T-cell (primary cell): Measurements from ENCODE around the gene NDST4. TPM values are rescaled to one million over a fixed set of nuclear protein-coding genes. Genes with fewer than 3 reads are reported as not detected.

Source experiments
- ATAC-seq, 4 experiments: fragments of 200-7000 bp in 3 of 4; fragments of 150-1000 bp in 1 of 4; cut with Tn5 transposase; replicated peaks in 1 of 4; 1 replicate in 3 of 4; 2 replicates in 1 of 4; pipeline ENCODE4 v1.10.0; 2021; ENCODE audit warnings: moderate library complexity in 3 of 4, mild to moderate bottlenecking in 2 of 4, moderate number of reproducible peaks in 1 of 4
- CTCF ChIA-PET, 2 donors: fragments of 300-600 bp; sonication (Branson Sonifier 250); formaldehyde crosslinking; loops; one replicate each; lab custom pipeline; 2022; ENCODE audit warnings: antibody characterized with exemption in 2 of 2; lab: Charles Lee
- POLR2A ChIA-PET, 2 donors: fragments of 300-600 bp; sonication (Branson Sonifier 250); formaldehyde crosslinking; loops; one replicate each; lab custom pipeline; 2022; ENCODE audit warnings: antibody characterized with exemption in 2 of 2; lab: Charles Lee
- DNase-seq, 35 experiments: peaks; one replicate each; pipeline versions ENCODE4 v3.0.0 to v3.0.0-alpha.2; 2013 to 2023
- H3K27ac ChIP-seq: one replicate; pipeline ENCODE4 v1.5.1; 2013; ENCODE audit warnings: low read length
- H3K27me3 ChIP-seq, 2 experiments: replicated peaks in 1 of 2; 1 replicate in 1 of 2; 2 replicates in 1 of 2; pipeline versions ENCODE4 v1.6.1 to v1.7.0; 2013; ENCODE audit warnings: low read length in 1 of 2, mixed read lengths in 1 of 2; ENCODE audit not compliant: control insufficient read depth in 2 of 2, insufficient read depth in 2 of 2; ENCODE audit errors: extremely low read depth in 1 of 2
- H3K36me3 ChIP-seq, 2 donors: 1 replicate in 1 of 2; 2 replicates in 1 of 2; pipeline versions ENCODE4 v1.6.1 to v1.7.0; 2013; ENCODE audit warnings: low read length in 1 of 2; ENCODE audit not compliant: control insufficient read depth in 2 of 2, insufficient read depth in 1 of 2; ENCODE audit errors: extremely low read depth in 1 of 2
- H3K4me1 ChIP-seq, 2 experiments: 1 replicate in 1 of 2; 2 replicates in 1 of 2; pipeline versions ENCODE4 v1.6.1 to v1.7.0; 2013; ENCODE audit warnings: low read length in 2 of 2, mixed read lengths in 1 of 2; ENCODE audit not compliant: insufficient read depth in 2 of 2, control insufficient read depth in 1 of 2; ENCODE audit errors: extremely low read depth in 1 of 2
- H3K4me3 ChIP-seq, 2 donors: 1 replicate in 1 of 2; 2 replicates in 1 of 2; pipeline versions ENCODE4 v1.5.1 to v1.7.0; 2013; ENCODE audit warnings: mild to moderate bottlenecking in 2 of 2, low read length in 1 of 2, moderate library complexity in 1 of 2; ENCODE audit not compliant: control insufficient read depth in 1 of 2; ENCODE audit errors: extremely low read depth in 1 of 2
- H3K9me3 ChIP-seq: 2 replicates; pipeline ENCODE4 v1.7.0; 2013
- H3K27ac Mint-ChIP-seq, 2 donors: one replicate each; pipeline ENCODE4 v1.8.0; 2020 to 2021; ENCODE audit warnings: mild to moderate bottlenecking in 2 of 2, mixed read lengths in 2 of 2
- H3K27me3 Mint-ChIP-seq, 2 donors: one replicate each; pipeline ENCODE4 v1.8.0; 2021 to 2022; ENCODE audit warnings: mixed read lengths in 2 of 2
- H3K36me3 Mint-ChIP-seq: one replicate; pipeline ENCODE4 v1.8.0; 2021; ENCODE audit warnings: mixed read lengths
- H3K4me1 Mint-ChIP-seq, 3 donors: one replicate each; pipeline ENCODE4 v1.8.0; 2020 to 2022; ENCODE audit warnings: mixed read lengths in 3 of 3, mild to moderate bottlenecking in 1 of 3
- H3K4me3 Mint-ChIP-seq, 3 donors: one replicate each; pipeline ENCODE4 v1.8.0; 2020 to 2022; ENCODE audit warnings: mild to moderate bottlenecking in 3 of 3, mixed read lengths in 3 of 3, moderate library complexity in 3 of 3
- H3K9me3 Mint-ChIP-seq, 3 donors: one replicate each; pipeline ENCODE4 v1.8.0; 2020 to 2022; ENCODE audit warnings: mixed read lengths in 3 of 3
- WGBS: methylation state at CpG from one replicate; pipeline ENCODE4 v1.1.5; 2013; ENCODE audit warnings: missing lambda C conversion rate; ENCODE audit not compliant: insufficient coverage; 5-methylcytosine and 5-hydroxymethylcytosine counted together
- total RNA-seq, 35 experiments: library from RNA in 6 of 35; stranded (reverse) in 6 of 35; fragments of 120-200 nt in 1 of 35; gene quantifications; one replicate each; pipeline versions ENCODE4 v1.2.1 to v1.2.4 and lab custom pipeline; 2013 to 2026

Gene NDST4
- total RNA-seq, 5 donors from 2014 or later (not counting 1 experiment from before 2014, with no cell fraction given) = not detected

DNA sequence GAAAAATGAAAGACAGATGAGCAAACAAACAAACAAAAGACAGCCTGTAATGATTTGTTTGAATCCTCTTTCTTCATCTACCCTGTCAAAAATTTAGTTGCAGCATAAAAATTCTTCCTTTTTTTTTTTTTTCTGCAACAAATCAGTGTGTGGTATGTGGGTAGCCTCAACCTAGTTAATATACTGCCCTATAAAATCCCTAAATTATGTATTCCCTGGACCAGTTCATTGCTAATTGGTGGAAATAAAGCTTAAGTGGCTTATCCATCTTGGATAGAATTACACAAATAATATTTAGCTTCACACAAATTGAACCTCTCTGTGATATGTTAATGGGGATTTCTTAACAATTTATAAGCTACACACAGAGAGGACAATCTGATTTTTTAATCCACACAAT, 208.4 kb downstream of the NDST4 start:
- H3K27ac Mint-ChIP-seq = no peak overlapping the region
- POLR2A ChIA-PET = interaction anchor here in 1 of 2 donors (0.7 kb wide), 1 partner anchor 308 kb away, joined by 6 read pairs; no protein-coding TSS in a partner anchor

GRCh38 chr4:114900934-114901333, 212.5 kb downstream of the NDST4 start:
- no peak for DNase-seq
- Histone ChIP-seq H3K4me1 (no peaks in the 10 kb centered on the region), H3K27ac (no peak overlapping the region), H3K9me3 (no peaks in the 10 kb centered on the region), H3K36me3 (no peaks in the 10 kb centered on the region), H3K27me3 (no peaks in the 10 kb centered on the region), H3K4me3 (no peak overlapping the region)
- Mint-ChIP-seq H3K9me3 (peaks cover 0 to 3% (median 0%) of the 10 kb centered on the region in 3 donors), H3K4me3 (no peak overlapping the region), H3K4me1 (no peaks in the 10 kb centered on the region), H3K27me3 (no peaks in the 10 kb centered on the region), H3K36me3 (no peaks in the 10 kb centered on the region), H3K27ac (no peak overlapping the region)
- CTCF ChIA-PET = no interaction called here
- WGBS = no CpG with 5 or more reads among the region's 4 CpGs
- no peak for ATAC-seq
- POLR2A ChIA-PET = no interaction called here

More for the DNA sequence above, 208.4 kb downstream of the NDST4 start:
- DNase-seq (no peak), ATAC-seq (no peak)
- Histone ChIP-seq H3K4me3 (no peak overlapping the region), H3K9me3 (no peaks in the 10 kb centered on the region), H3K27me3 (no peaks in the 10 kb centered on the region), H3K27ac (no peak overlapping the region), H3K36me3 (no peaks in the 10 kb centered on the region), H3K4me1 (no peaks in the 10 kb centered on the region)
- Mint-ChIP-seq H3K9me3 (peaks cover 0 to 1% (median 0%) of the 10 kb centered on the region in 3 donors), H3K36me3 (no peaks in the 10 kb centered on the region), H3K4me3 (no peak overlapping the region), H3K27me3 (no peaks in the 10 kb centered on the region), H3K4me1 (no peaks in the 10 kb centered on the region)
- CTCF ChIA-PET = no interaction called here

- ATAC-seq (no peak), DNase-seq (no peak)
- H3K9me3 Mint-ChIP-seq = peaks cover 2 to 14% (median 7%) of the 10 kb centered on the region in 3 donors
- H3K4me1 Mint-ChIP-seq = no peaks in the 10 kb centered on the region
- Histone ChIP-seq H3K4me1 (no peaks in the 10 kb centered on the region), H3K9me3 (no peaks in the 10 kb centered on the region), H3K36me3 (no peaks in the 10 kb centered on the region), H3K4me3 (no peak overlapping the region), H3K27ac (no peak overlapping the region), H3K27me3 (no peaks in the 10 kb centered on the region)
- no CpG with 5 or more reads among the region's 1 CpG for WGBS
- no peak overlapping the region for H3K4me3 Mint-ChIP-seq
- no peaks in the 10 kb centered on the region for H3K36me3 Mint-ChIP-seq
- H3K27ac Mint-ChIP-seq = no peak overlapping the region
- ChIA-PET CTCF (no interaction called here), POLR2A (no interaction called here)
- H3K27me3 Mint-ChIP-seq = no peaks in the 10 kb centered on the region
These were observed 222.6 kb downstream of the NDST4 start for GRCh38 chr4:114890773-114891172.

DNA sequence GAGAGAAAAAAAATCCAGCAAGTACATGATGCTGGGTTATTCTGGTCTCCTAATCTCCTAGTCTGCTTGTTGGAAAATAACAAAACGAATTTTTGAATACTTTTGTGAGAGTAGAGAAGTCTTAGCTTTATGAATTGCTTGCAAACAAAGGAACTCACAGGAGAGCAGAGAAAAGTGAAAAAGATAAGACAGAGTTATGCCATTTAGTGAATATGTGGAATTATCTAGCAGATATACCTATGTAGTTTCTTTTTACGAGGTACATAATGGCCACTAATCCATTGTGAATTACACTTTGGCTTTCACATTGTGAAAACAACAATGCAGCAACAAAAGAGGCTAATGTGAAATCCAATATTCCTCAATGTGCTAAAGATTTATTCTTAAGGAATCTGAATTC, 226.7 kb downstream of the NDST4 start:
- ATAC-seq (no peak), DNase-seq (no peak)
- H3K4me1 Mint-ChIP-seq = no peaks in the 10 kb centered on the region
- peaks cover 0 to 6% (median 0%) of the 10 kb centered on the region in 3 donors for H3K9me3 Mint-ChIP-seq
- Histone ChIP-seq H3K36me3 (no peaks in the 10 kb centered on the region), H3K27me3 (no peaks in the 10 kb centered on the region), H3K4me1 (no peaks in the 10 kb centered on the region), H3K9me3 (no peaks in the 10 kb centered on the region), H3K4me3 (no peak overlapping the region), H3K27ac (no peak overlapping the region)
- no CpG with 5 or more reads among the region's 2 CpGs for WGBS
- no peaks in the 10 kb centered on the region for H3K36me3 Mint-ChIP-seq
- ChIA-PET POLR2A (no interaction called here), CTCF (no interaction called here)
- H3K4me3 Mint-ChIP-seq = no peak overlapping the region
- no peak overlapping the region for H3K27ac Mint-ChIP-seq
- H3K27me3 Mint-ChIP-seq = no peaks in the 10 kb centered on the region

GRCh38 chr4:114883641-114884040, 229.8 kb downstream of the NDST4 start:
- Histone ChIP-seq H3K27ac (no peak overlapping the region), H3K36me3 (no peaks in the 10 kb centered on the region), H3K4me3 (no peak overlapping the region), H3K4me1 (no peaks in the 10 kb centered on the region), H3K9me3 (no peaks in the 10 kb centered on the region), H3K27me3 (no peaks in the 10 kb centered on the region)
- 91% methylated on average over 4 of the region's 5 CpGs for WGBS
- Mint-ChIP-seq H3K4me1 (no peaks in the 10 kb centered on the region), H3K4me3 (no peak overlapping the region), H3K27me3 (no peaks in the 10 kb centered on the region), H3K27ac (no peak overlapping the region), H3K36me3 (no peaks in the 10 kb centered on the region), H3K9me3 (peaks cover 0 to 5% (median 0%) of the 10 kb centered on the region in 3 donors)
- no peak for ATAC-seq
- ChIA-PET POLR2A (no interaction called here), CTCF (no interaction called here)
- DNase-seq = no peak

DNA sequence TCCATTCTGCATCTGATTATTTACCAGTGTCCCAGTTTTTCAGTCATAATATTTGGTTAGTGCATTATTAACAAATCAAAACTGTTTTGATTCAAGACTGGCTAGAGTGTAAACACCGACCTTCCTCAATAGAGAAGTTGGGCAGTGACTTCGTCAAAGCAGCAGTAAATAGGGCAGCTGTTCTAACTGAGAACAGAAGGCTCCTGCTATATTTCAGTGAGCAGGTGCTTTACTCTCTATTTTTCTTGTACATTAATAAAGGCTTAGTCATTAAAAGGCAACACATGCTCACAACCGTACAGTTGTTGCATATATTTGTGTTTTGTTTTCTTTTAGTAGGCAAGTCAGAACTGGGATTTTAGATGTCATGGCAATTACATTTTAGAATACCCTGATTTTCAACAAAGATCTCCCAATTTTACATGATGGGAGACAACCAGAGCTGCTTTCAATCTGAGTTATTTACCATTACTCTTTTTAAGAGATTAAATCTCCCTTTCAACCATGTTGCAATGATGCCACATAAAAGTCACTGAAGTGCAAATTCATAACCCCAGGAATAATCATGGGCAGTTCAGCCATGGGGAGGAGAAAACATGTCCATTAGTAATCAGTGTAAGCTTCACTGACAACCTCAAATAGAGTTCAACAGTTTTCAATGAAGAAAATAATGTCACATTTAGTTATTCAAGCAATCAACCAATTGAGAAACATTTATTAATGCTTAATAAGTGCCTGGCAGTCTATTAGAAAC, 233.3 kb downstream of the NDST4 start:
- WGBS = no CpG with 5 or more reads among the region's 3 CpGs
- Mint-ChIP-seq H3K4me3 (no peak overlapping the region), H3K27me3 (no peaks in the 10 kb centered on the region), H3K36me3 (no peaks in the 10 kb centered on the region), H3K9me3 (peaks cover 0 to 5% (median 0%) of the 10 kb centered on the region in 3 donors), H3K27ac (no peak overlapping the region), H3K4me1 (no peaks in the 10 kb centered on the region)
- ATAC-seq (no peak), DNase-seq (no peak)
- H3K27me3 ChIP-seq = no peaks in the 10 kb centered on the region
- H3K36me3 ChIP-seq = no peaks in the 10 kb centered on the region
- ChIA-PET POLR2A (no interaction called here), CTCF (no interaction called here)
- H3K9me3 ChIP-seq = no peaks in the 10 kb centered on the region
- no peaks in the 10 kb centered on the region for H3K4me1 ChIP-seq
- no peak overlapping the region for H3K4me3 ChIP-seq
- H3K27ac ChIP-seq = no peak overlapping the region
